HEK293 (cell line): ENCODE data around the gene RIMS3.

Experiments used
- CTCF ChIA-PET: fragments of 350-600 bp; formaldehyde crosslinking; extraction: SDS; loops from one replicate; lab custom pipeline; 2021; ENCODE audit warnings: antibody characterized with exemption; lab: Yijun Ruan, JAX
- POLR2A ChIA-PET: fragments of 300-600 bp; formaldehyde crosslinking; extraction: SDS; loops from one replicate; lab custom pipeline; 2020; ENCODE audit warnings: antibody characterized with exemption, inconsistent platforms; lab: Yijun Ruan, JAX
- H3K27ac ChIP-seq: fragments of 200-500 bp; sonication (Bioruptor generic); 2 replicates; pipeline ENCODE4 v1.5.1; 2014; ENCODE audit warnings: low read depth, low read length, control low read depth, inconsistent platforms; ENCODE audit errors: extremely low read depth
- H3K36me3 ChIP-seq, 2 experiments: fragments of 200-500 bp in 1 of 2; sonication (Bioruptor generic) in 1 of 2; 1 replicate in 1 of 2; 2 replicates in 1 of 2; pipeline ENCODE4 v1.5.1; 2014 to 2017; ENCODE audit warnings: inconsistent platforms in 2 of 2, low read length in 2 of 2; ENCODE audit not compliant: control insufficient read depth in 2 of 2, insufficient read depth in 1 of 2
- H3K4me1 ChIP-seq: fragments of 200-500 bp; sonication (Bioruptor generic); 2 replicates; pipeline ENCODE4 v1.5.1; 2014; ENCODE audit warnings: mild to moderate bottlenecking, low read length, inconsistent platforms; ENCODE audit not compliant: control insufficient read depth, insufficient read depth
- H3K4me3 ChIP-seq: 2 replicates; pipeline ENCODE4 v1.5.1; 2011; ENCODE audit warnings: low read depth, mild to moderate bottlenecking, control low read depth, low read length, moderate library complexity
- H3K9me3 ChIP-seq: fragments of 200-500 bp; sonication (Bioruptor generic); 2 replicates; pipeline ENCODE4 v1.5.1; 2014; ENCODE audit warnings: low read depth, low read length, inconsistent platforms; ENCODE audit not compliant: control insufficient read depth, insufficient read depth
- TCF7L2 ChIP-seq: IDR thresholded peaks from 2 replicates; pipeline ENCODE4 v1.6.1; 2011; ENCODE audit warnings: low read depth, mild to moderate bottlenecking, inconsistent platforms, low read length, moderate library complexity, borderline replicate concordance
- ZBTB20 ChIP-seq: fragments of 450-650 bp; formaldehyde crosslinking; IDR thresholded peaks from 2 replicates; pipeline ENCODE4 v1.5.1; 2016; ENCODE audit warnings: missing biosample characterization, missing genetic modification characterization
- ZFP37 ChIP-seq: fragments of 450-650 bp; formaldehyde crosslinking; IDR thresholded peaks from 2 replicates; pipeline ENCODE4 v1.5.1; 2016; ENCODE audit warnings: missing biosample characterization, missing genetic modification characterization
- ZIC2 ChIP-seq: fragments of 450-650 bp; formaldehyde crosslinking; IDR thresholded peaks from 2 replicates; pipeline ENCODE4 v1.5.1; 2016; ENCODE audit warnings: missing biosample characterization, missing genetic modification characterization
- ZNF404 ChIP-seq: fragments of 450-650 bp; formaldehyde crosslinking; IDR thresholded peaks from 2 replicates; pipeline ENCODE4 v1.5.1; 2017; ENCODE audit warnings: missing biosample characterization, missing genetic modification characterization
- ZNF501 ChIP-seq: fragments of 450-650 bp; formaldehyde crosslinking; IDR thresholded peaks from 2 replicates; pipeline ENCODE4 v1.5.1; 2016; ENCODE audit warnings: missing biosample characterization, missing genetic modification characterization
- ZNF548 ChIP-seq: fragments of 450-650 bp; formaldehyde crosslinking; IDR thresholded peaks from 2 replicates; pipeline ENCODE4 v1.5.1; 2016; ENCODE audit warnings: missing biosample characterization, missing genetic modification characterization
- ZNF560 ChIP-seq: fragments of 450-650 bp; formaldehyde crosslinking; IDR thresholded peaks from 2 replicates; pipeline ENCODE4 v1.5.1; 2017; ENCODE audit warnings: missing biosample characterization, missing genetic modification characterization, borderline replicate concordance
- ZNF585B ChIP-seq: fragments of 450-650 bp; formaldehyde crosslinking; IDR thresholded peaks from 2 replicates; pipeline ENCODE4 v1.5.1; 2016; ENCODE audit warnings: missing biosample characterization, missing genetic modification characterization
- ZNF621 ChIP-seq: fragments of 450-650 bp; formaldehyde crosslinking; IDR thresholded peaks from 2 replicates; pipeline ENCODE4 v1.5.1; 2017; ENCODE audit warnings: missing biosample characterization, missing genetic modification characterization
- ZNF792 ChIP-seq: fragments of 450-650 bp; formaldehyde crosslinking; IDR thresholded peaks from 2 replicates; pipeline ENCODE4 v1.5.1; 2016; ENCODE audit warnings: missing biosample characterization, missing genetic modification characterization
- TF ChIP-seq, protein P1 (sequence below): fragments of 450-650 bp; formaldehyde crosslinking; IDR thresholded peaks from 2 replicates; pipeline ENCODE4 v1.5.1; 2016; ENCODE audit warnings: missing biosample characterization, missing genetic modification characterization
- TF ChIP-seq, protein P2 (sequence below): IDR thresholded peaks from 2 replicates; pipeline ENCODE4 v1.6.1; 2011; ENCODE audit warnings: mild to moderate bottlenecking, low read depth, low read length, borderline replicate concordance
- TF ChIP-seq, protein P3 (sequence below): fragments of 450-650 bp; formaldehyde crosslinking; IDR thresholded peaks from 2 replicates; pipeline ENCODE4 v1.5.1; 2016; ENCODE audit warnings: missing biosample characterization, missing genetic modification characterization
- TF ChIP-seq, protein P4 (sequence below): fragments of 450-650 bp; formaldehyde crosslinking; IDR thresholded peaks from 2 replicates; pipeline ENCODE4 v1.5.1; 2017; ENCODE audit warnings: missing biosample characterization, missing genetic modification characterization
- TF ChIP-seq, protein P5 (sequence below): fragments of 450-650 bp; formaldehyde crosslinking; IDR thresholded peaks from 2 replicates; pipeline ENCODE4 v1.5.1; 2016; ENCODE audit warnings: missing biosample characterization, missing genetic modification characterization
- TF ChIP-seq, protein P6 (sequence below): fragments of 450-650 bp; formaldehyde crosslinking; IDR thresholded peaks from 2 replicates; pipeline ENCODE4 v1.5.1; 2016; ENCODE audit warnings: missing biosample characterization, missing genetic modification characterization, low read depth

Gene RIMS3

DNA sequence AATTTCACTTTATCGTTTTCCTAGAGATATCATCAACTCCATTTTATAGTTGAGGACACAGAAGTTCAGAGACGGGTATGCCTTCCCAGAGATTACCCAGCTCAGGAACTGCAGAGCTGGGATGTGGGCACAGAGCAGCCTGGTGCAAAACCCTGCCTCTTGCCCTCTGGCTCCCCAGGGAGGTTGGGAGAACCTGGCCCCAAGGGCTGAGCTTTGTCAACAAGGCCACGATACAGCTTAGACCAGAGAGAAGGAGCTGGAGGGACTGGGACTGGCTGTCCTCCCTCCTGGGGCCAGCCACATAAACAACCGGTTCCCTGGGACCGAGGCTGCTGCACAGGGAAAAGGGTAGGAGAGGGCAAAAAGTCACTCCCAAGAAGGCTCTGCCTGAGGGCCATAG is 3.8 kb downstream of the RIMS3 start:
- H3K36me3 ChIP-seq: no peaks in the 10 kb centered on the region
- H3K27ac ChIP-seq: no peak overlapping the region
- no peak overlapping the region for H3K4me3 ChIP-seq
- no peaks in the 10 kb centered on the region for H3K9me3 ChIP-seq
- TF ChIP-seq ZNF585B (tag by site-specific recombination) (no peak), TCF7L2 (no peak), ZIC2 (tag by site-specific recombination) (no peak), ZNF792 (tag by site-specific recombination) (no peak), ZNF501 (tag by site-specific recombination) (no peak), ZBTB20 (tag by site-specific recombination) (no peak), ZNF548 (tag by site-specific recombination) (no peak), ZFP37 (no peak), ZNF560 (no peak), ZNF621 (tag by site-specific recombination) (no peak)
- TF ChIP-seq, protein P1, sequence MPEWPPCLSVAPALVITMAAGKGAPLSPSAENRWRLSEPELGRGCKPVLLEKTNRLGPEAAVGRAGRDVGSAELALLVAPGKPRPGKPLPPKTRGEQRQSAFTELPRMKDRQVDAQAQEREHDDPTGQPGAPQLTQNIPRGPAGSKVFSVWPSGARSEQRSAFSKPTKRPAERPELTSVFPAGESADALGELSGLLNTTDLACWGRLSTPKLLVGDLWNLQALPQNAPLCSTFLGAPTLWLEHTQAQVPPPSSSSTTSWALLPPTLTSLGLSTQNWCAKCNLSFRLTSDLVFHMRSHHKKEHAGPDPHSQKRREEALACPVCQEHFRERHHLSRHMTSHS: no peak
- TF ChIP-seq, protein P2, sequence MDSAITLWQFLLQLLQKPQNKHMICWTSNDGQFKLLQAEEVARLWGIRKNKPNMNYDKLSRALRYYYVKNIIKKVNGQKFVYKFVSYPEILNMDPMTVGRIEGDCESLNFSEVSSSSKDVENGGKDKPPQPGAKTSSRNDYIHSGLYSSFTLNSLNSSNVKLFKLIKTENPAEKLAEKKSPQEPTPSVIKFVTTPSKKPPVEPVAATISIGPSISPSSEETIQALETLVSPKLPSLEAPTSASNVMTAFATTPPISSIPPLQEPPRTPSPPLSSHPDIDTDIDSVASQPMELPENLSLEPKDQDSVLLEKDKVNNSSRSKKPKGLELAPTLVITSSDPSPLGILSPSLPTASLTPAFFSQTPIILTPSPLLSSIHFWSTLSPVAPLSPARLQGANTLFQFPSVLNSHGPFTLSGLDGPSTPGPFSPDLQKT: no peak
- TF ChIP-seq, protein P3, sequence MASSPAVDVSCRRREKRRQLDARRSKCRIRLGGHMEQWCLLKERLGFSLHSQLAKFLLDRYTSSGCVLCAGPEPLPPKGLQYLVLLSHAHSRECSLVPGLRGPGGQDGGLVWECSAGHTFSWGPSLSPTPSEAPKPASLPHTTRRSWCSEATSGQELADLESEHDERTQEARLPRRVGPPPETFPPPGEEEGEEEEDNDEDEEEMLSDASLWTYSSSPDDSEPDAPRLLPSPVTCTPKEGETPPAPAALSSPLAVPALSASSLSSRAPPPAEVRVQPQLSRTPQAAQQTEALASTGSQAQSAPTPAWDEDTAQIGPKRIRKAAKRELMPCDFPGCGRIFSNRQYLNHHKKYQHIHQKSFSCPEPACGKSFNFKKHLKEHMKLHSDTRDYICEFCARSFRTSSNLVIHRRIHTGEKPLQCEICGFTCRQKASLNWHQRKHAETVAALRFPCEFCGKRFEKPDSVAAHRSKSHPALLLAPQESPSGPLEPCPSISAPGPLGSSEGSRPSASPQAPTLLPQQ: no peak
- TF ChIP-seq, protein P4, sequence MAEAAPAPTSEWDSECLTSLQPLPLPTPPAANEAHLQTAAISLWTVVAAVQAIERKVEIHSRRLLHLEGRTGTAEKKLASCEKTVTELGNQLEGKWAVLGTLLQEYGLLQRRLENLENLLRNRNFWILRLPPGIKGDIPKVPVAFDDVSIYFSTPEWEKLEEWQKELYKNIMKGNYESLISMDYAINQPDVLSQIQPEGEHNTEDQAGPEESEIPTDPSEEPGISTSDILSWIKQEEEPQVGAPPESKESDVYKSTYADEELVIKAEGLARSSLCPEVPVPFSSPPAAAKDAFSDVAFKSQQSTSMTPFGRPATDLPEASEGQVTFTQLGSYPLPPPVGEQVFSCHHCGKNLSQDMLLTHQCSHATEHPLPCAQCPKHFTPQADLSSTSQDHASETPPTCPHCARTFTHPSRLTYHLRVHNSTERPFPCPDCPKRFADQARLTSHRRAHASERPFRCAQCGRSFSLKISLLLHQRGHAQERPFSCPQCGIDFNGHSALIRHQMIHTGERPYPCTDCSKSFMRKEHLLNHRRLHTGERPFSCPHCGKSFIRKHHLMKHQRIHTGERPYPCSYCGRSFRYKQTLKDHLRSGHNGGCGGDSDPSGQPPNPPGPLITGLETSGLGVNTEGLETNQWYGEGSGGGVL (tag by site-specific recombination): no peak
- ChIA-PET CTCF (interaction anchor here (2.2 kb wide), 1 partner anchor 31 kb away, joined by 7 read pairs; no protein-coding TSS in a partner anchor), POLR2A (no interaction called here)
- H3K4me1 ChIP-seq: no peaks in the 10 kb centered on the region

DNA sequence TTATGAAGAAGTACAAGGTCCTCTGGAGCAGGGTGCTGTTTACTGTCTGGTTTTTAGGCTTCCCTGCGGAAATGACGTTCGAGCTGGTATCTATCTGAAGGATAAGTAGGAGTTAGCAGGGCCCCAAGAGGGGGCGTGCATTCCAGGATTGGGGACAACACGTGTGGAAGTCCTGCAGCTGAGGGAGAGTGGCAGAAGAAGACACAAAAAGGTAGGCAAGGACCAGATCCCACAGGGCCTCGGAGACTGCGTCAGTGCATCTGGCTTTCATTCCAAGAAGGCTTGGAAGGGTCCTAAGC is 5.9 kb downstream of the RIMS3 start:
- Histone ChIP-seq H3K36me3 (no peaks in the 10 kb centered on the region), H3K4me1 (no peaks in the 10 kb centered on the region), H3K9me3 (no peaks in the 10 kb centered on the region), H3K4me3 (no peak overlapping the region), H3K27ac (no peak overlapping the region)
- TF ChIP-seq, protein P5, sequence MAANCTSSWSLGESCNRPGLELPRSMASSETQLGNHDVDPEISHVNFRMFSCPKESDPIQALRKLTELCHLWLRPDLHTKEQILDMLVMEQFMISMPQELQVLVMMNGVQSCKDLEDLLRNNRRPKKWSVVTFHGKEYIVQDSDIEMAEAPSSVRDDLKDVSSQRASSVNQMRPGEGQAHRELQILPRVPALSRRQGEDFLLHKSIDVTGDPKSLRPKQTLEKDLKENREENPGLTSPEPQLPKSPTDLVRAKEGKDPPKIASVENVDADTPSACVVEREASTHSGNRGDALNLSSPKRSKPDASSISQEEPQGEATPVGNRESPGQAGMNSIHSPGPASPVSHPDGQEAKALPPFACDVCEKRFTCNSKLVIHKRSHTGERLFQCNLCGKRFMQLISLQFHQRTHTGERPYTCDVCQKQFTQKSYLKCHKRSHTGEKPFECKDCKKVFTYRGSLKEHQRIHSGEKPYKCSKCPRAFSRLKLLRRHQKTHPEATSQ (tag by site-specific recombination): no peak
- no peak for TF ChIP-seq ZNF404 (tag by site-specific recombination)
- TF ChIP-seq, protein P6, sequence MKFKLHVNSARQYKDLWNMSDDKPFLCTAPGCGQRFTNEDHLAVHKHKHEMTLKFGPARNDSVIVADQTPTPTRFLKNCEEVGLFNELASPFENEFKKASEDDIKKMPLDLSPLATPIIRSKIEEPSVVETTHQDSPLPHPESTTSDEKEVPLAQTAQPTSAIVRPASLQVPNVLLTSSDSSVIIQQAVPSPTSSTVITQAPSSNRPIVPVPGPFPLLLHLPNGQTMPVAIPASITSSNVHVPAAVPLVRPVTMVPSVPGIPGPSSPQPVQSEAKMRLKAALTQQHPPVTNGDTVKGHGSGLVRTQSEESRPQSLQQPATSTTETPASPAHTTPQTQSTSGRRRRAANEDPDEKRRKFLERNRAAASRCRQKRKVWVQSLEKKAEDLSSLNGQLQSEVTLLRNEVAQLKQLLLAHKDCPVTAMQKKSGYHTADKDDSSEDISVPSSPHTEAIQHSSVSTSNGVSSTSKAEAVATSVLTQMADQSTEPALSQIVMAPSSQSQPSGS (tag by site-specific recombination): no peak
- ChIA-PET CTCF (interaction anchor here (0.6 to 2.0 kb wide), 3 partner anchors 9 to 796 kb away, joined by 3 to 5 read pairs (median 3); no protein-coding TSS in a partner anchor), POLR2A (no interaction called here)
